HFFc6 (cell line): Measurements from ENCODE around the gene PALLD. TPM values are rescaled to one million over a fixed set of nuclear protein-coding genes. Genes with fewer than 3 reads are reported as not detected.
A peak's percentile ranks its signal among the peaks of the same experiment; 100 is the strongest.

Source experiments
- DNase-seq: peaks from one replicate; pipeline ENCODE4 v3.0.0-alpha.2; 2018
- H3K27ac Mint-ChIP-seq: 2 replicates; pipeline ENCODE4 v1.8.0; 2020; ENCODE audit warnings: mild to moderate bottlenecking, mixed read lengths
- H3K27me3 Mint-ChIP-seq: 2 replicates; pipeline ENCODE4 v1.8.0; 2021; ENCODE audit warnings: mild to moderate bottlenecking, moderate library complexity, mixed read lengths; ENCODE audit not compliant: insufficient read depth
- H3K36me3 Mint-ChIP-seq: 2 replicates; pipeline ENCODE4 v1.8.0; 2021; ENCODE audit warnings: low read depth, mixed read lengths
- H3K4me1 Mint-ChIP-seq: 2 replicates; pipeline ENCODE4 v1.8.0; 2020; ENCODE audit warnings: low read depth, mixed read lengths
- H3K4me3 Mint-ChIP-seq: 2 replicates; pipeline ENCODE4 v1.8.0; 2020; ENCODE audit warnings: mild to moderate bottlenecking, moderate library complexity, mixed read lengths
- H3K9me3 Mint-ChIP-seq: 2 replicates; pipeline ENCODE4 v1.8.0; 2020; ENCODE audit warnings: mild to moderate bottlenecking, mixed read lengths
- total RNA-seq, 6 experiments: library from RNA; stranded (reverse); fragmentation: NEBNext Ultra II Directional; extraction: Animal tissue kit (Norgen Biotek cat#: 25700); gene quantifications; 2 replicates in 1 of 6; 3 replicates in 5 of 6; pipeline ENCODE4 v1.2.3, GENCODE V29; 2021
- TF ChIP-seq, protein P1 (sequence below): fragments of 200-600 bp; sonication (generic); IDR thresholded peaks from 2 replicates; pipeline ENCODE4 v1.5.0; 2021; ENCODE audit warnings: antibody characterized with exemption, mild to moderate bottlenecking

The PALLD gene
- total RNA-seq, 6 experiments from 2014 or later = 72.6 to 163 (median 149) TPM

DNA sequence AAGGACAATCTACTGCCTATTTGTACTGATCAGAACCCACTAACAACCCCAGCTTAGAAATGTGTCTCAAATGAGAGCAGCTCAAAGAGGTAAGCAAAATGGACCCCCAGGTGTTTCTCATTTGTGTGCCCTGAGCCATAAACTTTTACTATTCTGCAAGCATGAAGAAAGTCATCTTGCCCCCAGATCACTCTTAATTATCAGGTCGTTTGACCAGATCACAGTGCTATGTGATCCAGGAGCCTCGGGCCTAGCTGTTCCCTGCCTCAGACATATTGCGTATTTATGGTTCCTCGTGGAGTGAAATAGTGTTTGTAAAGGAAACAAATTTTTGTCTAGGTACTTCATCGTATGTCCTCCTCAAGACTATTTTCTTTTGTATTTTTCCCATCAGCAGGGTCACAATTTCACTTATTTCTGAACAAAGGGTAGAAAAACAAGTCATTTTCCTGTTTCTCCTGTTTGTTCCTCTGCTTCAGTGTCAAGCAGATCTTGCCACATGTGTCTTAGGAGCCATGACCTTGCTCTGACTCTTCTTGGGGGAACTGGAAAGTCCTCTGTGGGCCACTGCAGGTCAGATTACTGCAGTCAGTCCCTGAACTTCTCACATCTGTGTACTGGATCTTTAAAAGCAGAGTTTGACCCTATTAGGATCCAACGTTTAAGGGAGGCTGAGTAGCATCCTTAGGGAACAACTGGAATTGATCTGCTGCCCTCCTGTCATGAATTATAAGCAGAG is 194.9 kb downstream of the PALLD start:
- peaks cover under 1% of the 10 kb centered on the region; the same call in 1 of the 2 replicates for H3K27me3 Mint-ChIP-seq
- H3K4me3 Mint-ChIP-seq = no peak overlapping the region
- H3K36me3 Mint-ChIP-seq = peaks cover 1% of the 10 kb centered on the region; the same call in 1 of the 2 replicates
- H3K4me1 Mint-ChIP-seq = peaks cover 40% of the 10 kb centered on the region
- DNase-seq = no peak
- TF ChIP-seq, protein P1, sequence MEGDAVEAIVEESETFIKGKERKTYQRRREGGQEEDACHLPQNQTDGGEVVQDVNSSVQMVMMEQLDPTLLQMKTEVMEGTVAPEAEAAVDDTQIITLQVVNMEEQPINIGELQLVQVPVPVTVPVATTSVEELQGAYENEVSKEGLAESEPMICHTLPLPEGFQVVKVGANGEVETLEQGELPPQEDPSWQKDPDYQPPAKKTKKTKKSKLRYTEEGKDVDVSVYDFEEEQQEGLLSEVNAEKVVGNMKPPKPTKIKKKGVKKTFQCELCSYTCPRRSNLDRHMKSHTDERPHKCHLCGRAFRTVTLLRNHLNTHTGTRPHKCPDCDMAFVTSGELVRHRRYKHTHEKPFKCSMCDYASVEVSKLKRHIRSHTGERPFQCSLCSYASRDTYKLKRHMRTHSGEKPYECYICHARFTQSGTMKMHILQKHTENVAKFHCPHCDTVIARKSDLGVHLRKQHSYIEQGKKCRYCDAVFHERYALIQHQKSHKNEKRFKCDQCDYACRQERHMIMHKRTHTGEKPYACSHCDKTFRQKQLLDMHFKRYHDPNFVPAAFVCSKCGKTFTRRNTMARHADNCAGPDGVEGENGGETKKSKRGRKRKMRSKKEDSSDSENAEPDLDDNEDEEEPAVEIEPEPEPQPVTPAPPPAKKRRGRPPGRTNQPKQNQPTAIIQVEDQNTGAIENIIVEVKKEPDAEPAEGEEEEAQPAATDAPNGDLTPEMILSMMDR = no peak
- no peak overlapping the region for H3K27ac Mint-ChIP-seq
- no peaks in the 10 kb centered on the region for H3K9me3 Mint-ChIP-seq

DNA sequence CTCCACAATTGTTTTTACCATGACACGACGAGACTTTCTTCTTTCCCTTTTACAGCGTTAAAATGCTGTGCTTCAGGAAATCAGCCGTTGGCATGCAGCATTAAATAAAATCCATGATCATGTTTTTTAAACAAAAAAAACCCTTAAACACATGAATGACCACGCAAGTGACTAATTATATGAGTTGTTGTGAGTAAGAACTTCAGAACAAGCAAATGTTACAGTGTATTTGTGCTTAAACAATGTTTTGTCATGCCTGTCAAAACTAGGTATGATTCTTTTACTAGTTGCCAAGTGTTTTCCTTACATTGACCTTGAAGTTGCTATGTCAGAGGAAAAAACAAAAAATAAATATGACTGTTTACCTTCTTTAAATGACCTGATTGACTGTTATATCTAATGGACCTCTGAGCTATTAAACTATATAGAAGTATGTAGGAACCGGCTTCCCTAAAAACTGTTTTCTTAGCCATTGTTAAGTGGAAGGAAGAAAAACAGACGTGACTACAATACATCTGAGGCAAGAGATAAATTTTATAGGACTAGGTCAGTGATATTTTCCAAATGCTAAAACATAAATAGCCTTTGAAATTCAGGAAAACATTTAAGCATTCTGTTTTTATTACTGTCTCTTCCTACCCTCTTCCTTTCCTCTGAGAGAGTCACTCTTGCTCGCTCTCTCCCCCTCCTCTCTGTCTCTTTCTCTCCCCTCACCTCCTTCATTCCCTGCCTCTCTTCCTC is 197.1 kb downstream of the PALLD start:
- DNase-seq = peak; percentile 24
- Mint-ChIP-seq H3K27ac (peak overlapping the region; percentile 29), H3K4me1 (peaks cover 40% of the 10 kb centered on the region), H3K36me3 (no peaks in the 10 kb centered on the region), H3K27me3 (no peaks in the 10 kb centered on the region), H3K4me3 (peak overlapping the region; percentile 71), H3K9me3 (no peaks in the 10 kb centered on the region)
- TF ChIP-seq, protein P1 = no peak

DNA sequence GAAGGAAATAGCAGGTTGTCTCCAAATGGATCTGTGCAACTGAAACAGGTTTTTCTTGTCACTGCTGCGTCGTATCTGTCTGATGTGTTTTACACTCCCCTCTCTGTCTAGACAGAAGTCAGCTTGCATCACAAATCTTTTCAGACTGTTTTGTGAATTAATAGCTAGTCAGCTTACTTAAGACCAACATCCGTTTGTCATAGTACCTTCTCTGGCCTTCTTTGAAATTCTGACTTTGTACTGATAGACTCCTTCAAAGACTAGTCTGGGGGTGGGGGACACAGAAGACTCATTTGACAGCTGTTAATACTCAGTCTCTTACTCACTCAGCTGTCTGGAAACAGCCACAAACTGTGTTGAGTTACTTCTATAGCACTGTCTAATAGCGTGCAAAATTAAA is 197.8 kb downstream of the PALLD start:
- Mint-ChIP-seq H3K4me1 (peaks cover 40% of the 10 kb centered on the region), H3K4me3 (peak overlapping the region; percentile 71; the same call in 1 of the 2 replicates), H3K27ac (peak overlapping the region; percentile 24), H3K27me3 (no peaks in the 10 kb centered on the region), H3K9me3 (no peaks in the 10 kb centered on the region), H3K36me3 (no peaks in the 10 kb centered on the region)
- DNase-seq = peak; percentile 19
- TF ChIP-seq, protein P1 = no peak

DNA sequence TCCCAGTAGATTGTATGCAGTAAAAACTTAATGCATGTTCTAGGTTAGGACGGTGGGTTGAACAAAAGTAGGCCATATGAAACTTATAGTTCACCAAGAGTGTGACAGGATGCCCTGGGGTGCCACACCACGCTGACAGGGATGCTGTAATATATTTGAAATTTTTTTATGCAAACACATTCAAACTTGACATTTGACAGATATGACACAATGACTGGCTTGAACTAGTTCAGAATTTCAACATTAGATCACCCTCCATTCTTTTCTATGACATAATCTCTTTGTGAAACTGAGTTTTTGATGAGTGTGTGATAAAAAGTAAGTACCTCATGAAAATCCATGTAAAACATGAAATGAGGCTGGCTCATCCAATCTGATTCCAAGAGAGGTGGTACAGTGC is 198.4 kb downstream of the PALLD start:
- Mint-ChIP-seq H3K4me1 (peaks cover 40% of the 10 kb centered on the region), H3K27me3 (no peaks in the 10 kb centered on the region), H3K36me3 (no peaks in the 10 kb centered on the region), H3K4me3 (no peak overlapping the region), H3K27ac (no peak overlapping the region), H3K9me3 (no peaks in the 10 kb centered on the region)
- no peak for DNase-seq
- TF ChIP-seq, protein P1 = no peak

DNA sequence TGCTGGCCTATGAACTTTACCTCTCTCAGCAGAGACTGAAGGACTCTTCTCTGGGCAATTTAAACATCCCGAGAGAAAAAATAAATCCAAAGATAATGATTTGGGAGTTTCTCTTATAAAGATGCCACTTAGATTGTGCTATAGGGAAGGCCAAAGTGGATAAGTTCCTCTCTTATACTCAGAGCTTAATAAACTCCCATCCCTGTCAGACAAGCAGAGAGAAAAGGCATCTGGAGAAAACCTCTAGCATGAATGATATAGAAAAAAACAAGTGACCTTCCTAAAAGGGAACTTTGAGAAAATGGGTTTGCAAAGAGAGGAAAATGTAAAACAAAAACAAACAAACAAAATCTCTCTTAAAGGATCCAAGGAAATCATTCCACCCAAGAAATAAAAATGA is 199.4 kb downstream of the PALLD start:
- no peak overlapping the region for H3K27ac Mint-ChIP-seq
- H3K27me3 Mint-ChIP-seq = no peaks in the 10 kb centered on the region
- TF ChIP-seq, protein P1 = no peak
- H3K36me3 Mint-ChIP-seq = no peaks in the 10 kb centered on the region
- no peak for DNase-seq
- no peak overlapping the region for H3K4me3 Mint-ChIP-seq
- H3K4me1 Mint-ChIP-seq = peaks cover 39% of the 10 kb centered on the region
- H3K9me3 Mint-ChIP-seq = no peaks in the 10 kb centered on the region
